AG04450 (cell line): ENCODE results near the gene CALD1. TPM values are rescaled to one million over a fixed set of nuclear protein-coding genes. Genes with fewer than 3 reads are reported as not detected.

Experiments
- CTCF ChIA-PET: fragments of 300-600, 350-600 bp; formaldehyde crosslinking; extraction: SDS; loops from one replicate; lab custom pipeline; 2022; ENCODE audit warnings: antibody characterized with exemption, inconsistent platforms; lab: Charles Lee
- POLR2A ChIA-PET: fragments of 350-600 bp; formaldehyde crosslinking; extraction: SDS; loops from one replicate; lab custom pipeline; 2021; ENCODE audit warnings: antibody characterized with exemption, inconsistent platforms; lab: Yijun Ruan, JAX
- DNase-seq: peaks from one replicate; pipeline ENCODE4 v3.0.0-alpha.2; 2011; ENCODE audit warnings: low read depth, low spot score
- H3K27ac ChIP-seq: one replicate; pipeline ENCODE4 v1.5.1; 2012; ENCODE audit warnings: low read depth, low read length, control low read depth
- H3K27me3 ChIP-seq: one replicate; pipeline ENCODE4 v1.6.0; 2012; ENCODE audit warnings: low read length; ENCODE audit not compliant: control insufficient read depth, insufficient read depth
- H3K4me3 ChIP-seq: 2 replicates; pipeline ENCODE4 v1.5.1; 2011; ENCODE audit warnings: mild to moderate bottlenecking, low read depth, low read length, control low read depth
- H3K9me3 ChIP-seq: 2 replicates; pipeline ENCODE4 v1.5.1; 2012; ENCODE audit warnings: low read length; ENCODE audit not compliant: control insufficient read depth, insufficient read depth
- CTCF ChIP-seq: IDR thresholded peaks from 2 replicates; pipeline ENCODE4 v1.5.1; 2011; ENCODE audit warnings: low read depth, low read length, control low read depth, inconsistent platforms
- polyA plus RNA-seq: library from polyadenylated mRNA; depleted of rRNA; stranded (reverse); fragments of >200 nt; gene quantifications from 2 replicates; pipeline ENCODE4 v1.2.3, GENCODE V29; 2011

CALD1 gene
- polyA plus RNA-seq, 1 experiment = 804 TPM

- TF ChIP-seq CTCF = no peak
- Histone ChIP-seq H3K9me3 (no peaks in the 10 kb centered on the region), H3K27ac (no peak overlapping the region), H3K27me3 (no peaks in the 10 kb centered on the region), H3K4me3 (no peak overlapping the region)
- ChIA-PET POLR2A (no interaction called here), CTCF (interaction anchor here (1.0 kb wide), 1 partner anchor 108 kb away, joined by 3 read pairs; no protein-coding TSS in a partner anchor)
- DNase-seq = no peak
Measured at GRCh38 chr7:134798155-134798554, 18.7 kb downstream of the CALD1 start.

- TF ChIP-seq CTCF = no peak
- ChIA-PET POLR2A (no interaction called here), CTCF (no interaction called here)
- H3K9me3 ChIP-seq = no peaks in the 10 kb centered on the region
- H3K27ac ChIP-seq = no peak overlapping the region
- no peak for DNase-seq
- H3K27me3 ChIP-seq = no peaks in the 10 kb centered on the region
- H3K4me3 ChIP-seq = no peak overlapping the region
Measured at GRCh38 chr7:134799377-134799776, 19.9 kb downstream of the CALD1 start.

DNA sequence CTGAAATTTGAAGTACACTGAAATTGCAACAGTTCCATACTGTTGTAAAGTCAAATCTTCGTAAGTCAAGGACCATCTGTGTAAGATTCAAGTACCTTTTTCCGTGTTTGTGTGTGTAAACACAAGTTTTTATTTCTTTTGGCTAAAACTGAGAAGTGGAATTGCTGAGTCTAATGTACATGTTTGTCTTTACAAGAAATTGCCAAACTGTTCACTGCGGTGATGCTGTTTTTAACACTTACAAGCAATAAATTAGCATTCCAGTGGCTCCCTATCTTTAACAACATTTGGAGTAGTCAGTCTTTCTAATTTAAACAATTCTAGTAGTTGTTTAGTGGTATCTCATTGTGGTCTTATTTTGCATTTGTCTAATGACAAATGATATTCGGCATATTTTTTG lies 23.3 kb downstream of the CALD1 start:
- Histone ChIP-seq H3K4me3 (no peak overlapping the region), H3K9me3 (peaks cover 2% of the 10 kb centered on the region; the same call in 1 of the 2 replicates), H3K27me3 (no peaks in the 10 kb centered on the region), H3K27ac (no peak overlapping the region)
- ChIA-PET POLR2A (no interaction called here), CTCF (interaction anchor here (0.6 kb wide), 2 partner anchors 14 to 100 kb away, joined by 3 read pairs; no protein-coding TSS in a partner anchor)
- no peak for TF ChIP-seq CTCF
- DNase-seq = no peak

DNA sequence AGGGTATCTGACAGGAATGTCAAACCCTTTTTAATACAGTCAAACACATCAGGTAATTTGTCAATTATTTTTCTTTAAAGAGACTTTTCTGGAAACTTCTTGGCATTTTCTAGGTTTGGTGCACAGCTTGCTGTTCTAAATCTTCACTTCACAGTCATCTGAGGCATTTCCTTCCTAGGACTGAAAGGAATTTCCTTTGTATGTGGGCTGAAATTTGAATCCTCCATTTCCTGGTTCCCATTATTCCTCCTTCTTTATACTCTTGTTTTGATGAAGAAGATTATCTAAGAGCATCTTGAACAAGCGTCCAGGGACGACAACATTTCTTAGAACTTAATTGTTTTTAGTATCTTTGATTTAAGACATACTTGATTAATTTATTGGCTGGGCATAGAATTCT lies 24.9 kb downstream of the CALD1 start:
- DNase-seq = no peak
- H3K27me3 ChIP-seq = no peaks in the 10 kb centered on the region
- H3K27ac ChIP-seq = peak overlapping the region; percentile 88
- H3K4me3 ChIP-seq = no peak overlapping the region
- ChIA-PET CTCF (interaction anchor here (0.9 kb wide), 1 partner anchor 11 kb away, joined by 3 read pairs; no protein-coding TSS in a partner anchor), POLR2A (interaction anchor here (0.9 to 1.3 kb wide), 2 partner anchors 22 to 24 kb away, joined by 3 read pairs; no protein-coding TSS in a partner anchor)
- peaks cover 2% of the 10 kb centered on the region; the same call in 1 of the 2 replicates for H3K9me3 ChIP-seq
- TF ChIP-seq CTCF = no peak

- ChIA-PET POLR2A (interaction anchor here (1.3 kb wide), 1 partner anchor 25 kb away, joined by 3 read pairs; no protein-coding TSS in a partner anchor), CTCF (interaction anchor here (0.9 kb wide), 1 partner anchor 11 kb away, joined by 3 read pairs; no protein-coding TSS in a partner anchor)
- H3K9me3 ChIP-seq = peaks cover 2% of the 10 kb centered on the region; the same call in 1 of the 2 replicates
- peak overlapping the region; percentile 88 for H3K27ac ChIP-seq
- no peak for TF ChIP-seq CTCF
- H3K4me3 ChIP-seq = no peak overlapping the region
- H3K27me3 ChIP-seq = no peaks in the 10 kb centered on the region
- DNase-seq = no peak
Measured at GRCh38 chr7:134804854-134805253, 25.4 kb downstream of the CALD1 start.
